SK-N-SH (cell line): ENCODE data around the gene LIMK2. TPM values are rescaled to one million over a fixed set of nuclear protein-coding genes. Genes with fewer than 3 reads are reported as not detected.

ENCODE experiments used
- CTCF ChIA-PET: fragments of 300-600, 350-600 bp; formaldehyde crosslinking; extraction: SDS; loops from one replicate; lab custom pipeline; 2021; lab: Yijun Ruan, JAX
- POLR2A ChIA-PET: fragments of 350-600 bp; sonication (Branson Sonifier 250); formaldehyde crosslinking; extraction: SDS; loops from one replicate; lab custom pipeline; 2020; ENCODE audit warnings: antibody characterized with exemption, inconsistent platforms; lab: Yijun Ruan, JAX
- DNase-seq: peaks from one replicate; pipeline ENCODE4 v3.0.0; 2012
- H2AFZ ChIP-seq: fragments of 200-600 bp; sonication (generic); 2 replicates; pipeline ENCODE4 v1.8.1; 2016; ENCODE audit warnings: antibody characterized with exemption, mild to moderate bottlenecking, low read depth
- H3F3A ChIP-seq: fragments of 200-600 bp; sonication (generic); replicated peaks from 2 replicates; pipeline ENCODE3; 2016; ENCODE audit warnings: antibody characterized with exemption, mild to moderate bottlenecking; ENCODE audit not compliant: insufficient read depth
- H3K27ac ChIP-seq, 2 experiments: fragments of 200-500 bp in 1 of 2; fragments of 200-600 bp in 1 of 2; sonication (Bioruptor generic) in 1 of 2; sonication (generic), shearing (Covaris generic) in 1 of 2; 2 replicates each; pipeline versions ENCODE4 v1.5.1 to v1.6.1; 2014 to 2016; ENCODE audit warnings: low read depth in 2 of 2, inconsistent platforms in 1 of 2, low read length in 1 of 2, mild to moderate bottlenecking in 1 of 2, mixed read lengths in 1 of 2
- H3K27me3 ChIP-seq: fragments of 200-600 bp; sonication (generic), shearing (Covaris generic); 2 replicates; pipeline ENCODE4 v1.6.1; 2016; ENCODE audit warnings: mixed run types; ENCODE audit not compliant: insufficient read depth
- H3K36me3 ChIP-seq, 2 experiments: fragments of 200-500 bp in 1 of 2; fragments of 200-600 bp in 1 of 2; sonication (Bioruptor generic) in 1 of 2; sonication (generic) in 1 of 2; replicated peaks in 1 of 2; 2 replicates each; pipeline versions ENCODE3 to v1.5.1; 2014 to 2016; ENCODE audit warnings: low read length in 1 of 2, mild to moderate bottlenecking in 1 of 2; ENCODE audit not compliant: insufficient read depth in 2 of 2, control insufficient read depth in 1 of 2
- H3K4me1 ChIP-seq, 2 experiments: fragments of 200-500 bp in 1 of 2; fragments of 200-600 bp in 1 of 2; sonication (Bioruptor generic) in 1 of 2; sonication (generic), shearing (Covaris generic) in 1 of 2; 2 replicates each; pipeline versions ENCODE4 v1.5.1 to v1.6.1; 2014 to 2016; ENCODE audit warnings: low read depth in 1 of 2, low read length in 1 of 2, mixed run types in 1 of 2; ENCODE audit not compliant: insufficient read depth in 2 of 2, control insufficient read depth in 1 of 2
- H3K4me2 ChIP-seq: fragments of 200-600 bp; sonication (generic), shearing (Covaris generic); 2 replicates; pipeline ENCODE4 v1.6.1; 2017; ENCODE audit warnings: mixed run types
- H3K4me3 ChIP-seq, 2 experiments: fragments of 200-500 bp in 1 of 2; fragments of 200-600 bp in 1 of 2; sonication (Bioruptor generic) in 1 of 2; sonication (generic), shearing (Covaris generic) in 1 of 2; 2 replicates each; pipeline versions ENCODE4 v1.5.1 to v1.8.1; 2014 to 2016; ENCODE audit warnings: low read depth in 2 of 2, inconsistent platforms in 1 of 2, low read length in 1 of 2, mild to moderate bottlenecking in 1 of 2, mixed read lengths in 1 of 2, moderate library complexity in 1 of 2
- H3K79me2 ChIP-seq: fragments of 200-600 bp; sonication (generic); 2 replicates; pipeline ENCODE4 v1.8.1; 2017; ENCODE audit warnings: mild to moderate bottlenecking; ENCODE audit not compliant: insufficient read depth
- H3K9ac ChIP-seq: fragments of 200-600 bp; sonication (generic); 2 replicates; pipeline ENCODE4 v1.6.1; 2017; ENCODE audit warnings: mixed run types
- H3K9me2 ChIP-seq: fragments of 200-600 bp; sonication (generic); 2 replicates; pipeline ENCODE4 v1.6.1; 2017; ENCODE audit warnings: mixed run types
- H3K9me3 ChIP-seq: fragments of 200-600 bp; sonication (generic); 2 replicates; pipeline ENCODE4 v1.6.1; 2017; ENCODE audit warnings: mixed run types, mild to moderate bottlenecking, moderate library complexity
- H4K20me1 ChIP-seq: fragments of 200-600 bp; sonication (generic); 2 replicates; pipeline ENCODE4 v1.6.1; 2017; ENCODE audit warnings: mild to moderate bottlenecking, mixed run types; ENCODE audit not compliant: insufficient read depth
- CTCF ChIP-seq: fragments of 200-600 bp; sonication (generic); IDR thresholded peaks from 2 replicates; pipeline ENCODE4 v1.6.1; 2017; ENCODE audit warnings: antibody characterized with exemption, mild to moderate bottlenecking, moderate library complexity
- ELF1 ChIP-seq: IDR thresholded peaks from 2 replicates; pipeline ENCODE4 v1.4.0; 2012
- EP300 ChIP-seq, 2 experiments: IDR thresholded peaks; 2 replicates each; pipeline versions ENCODE4 v1.4.0 to v1.6.1; 2012; ENCODE audit warnings: borderline replicate concordance in 1 of 2, low read depth in 1 of 2, low read length in 1 of 2
- EZH2phosphoT487 ChIP-seq: fragments of 200-600 bp; sonication (generic); IDR thresholded peaks from 2 replicates; pipeline ENCODE4 v1.6.1; 2017; ENCODE audit warnings: low read depth, mixed run types, mild to moderate bottlenecking, antibody characterized with exemption, moderate library complexity, borderline replicate concordance
- GABPA ChIP-seq: IDR thresholded peaks from 2 replicates; pipeline ENCODE4 v1.4.0; 2012; ENCODE audit warnings: low read depth, mild to moderate bottlenecking
- GATA2 ChIP-seq: sonication (generic); formaldehyde crosslinking; IDR thresholded peaks from 2 replicates; pipeline ENCODE4 v1.5.0; 2020; ENCODE audit warnings: mild to moderate bottlenecking, missing genetic modification reagents
- IRF3 ChIP-seq: fragments of 150-350 bp; IDR thresholded peaks from 2 replicates; pipeline ENCODE4 v1.6.1; 2016; ENCODE audit warnings: mild to moderate bottlenecking, low read depth, low read length
- NFIC ChIP-seq: IDR thresholded peaks from 2 replicates; pipeline ENCODE4 v1.4.0; 2012; ENCODE audit warnings: borderline replicate concordance
- NRF1 ChIP-seq: IDR thresholded peaks from 2 replicates; pipeline ENCODE4 v1.6.1; 2012; ENCODE audit warnings: low read depth, mild to moderate bottlenecking, low read length
- PBX3 ChIP-seq: IDR thresholded peaks from 2 replicates; pipeline ENCODE4; 2012
- REST ChIP-seq: IDR thresholded peaks from 2 replicates; pipeline ENCODE4 v1.6.1; 2012; ENCODE audit warnings: mild to moderate bottlenecking, low read depth, low read length, moderate library complexity
- SIN3A ChIP-seq: IDR thresholded peaks from 2 replicates; pipeline ENCODE4 v1.6.1; 2012; ENCODE audit warnings: low read depth, mild to moderate bottlenecking, low read length, moderate library complexity, borderline replicate concordance
- TAF1 ChIP-seq: IDR thresholded peaks from 2 replicates; pipeline ENCODE4 v1.6.1; 2012; ENCODE audit warnings: low read depth, mild to moderate bottlenecking, low read length, moderate library complexity, borderline replicate concordance
- TCF12 ChIP-seq: IDR thresholded peaks from 2 replicates; pipeline ENCODE4 v1.4.0; 2012
- TEAD4 ChIP-seq: IDR thresholded peaks from 2 replicates; pipeline ENCODE4 v1.4.0; 2012; ENCODE audit warnings: mild to moderate bottlenecking, borderline replicate concordance; ENCODE audit not compliant: insufficient read depth
- USF1 ChIP-seq: IDR thresholded peaks from 2 replicates; pipeline ENCODE4 v1.4.0; 2012; ENCODE audit warnings: low read depth, borderline replicate concordance
- USF2 ChIP-seq: fragments of 150-350 bp; IDR thresholded peaks from 2 replicates; pipeline ENCODE4 v1.6.1; 2017; ENCODE audit warnings: antibody characterized with exemption, low read length, low read depth, borderline replicate concordance
- ZBTB33 ChIP-seq: IDR thresholded peaks from 2 replicates; pipeline ENCODE4 v1.4.0; 2012; ENCODE audit warnings: low read depth, borderline replicate concordance
- WGBS: methylation state at CpG from one replicate; pipeline ENCODE4 v1.1.6; 2017; ENCODE audit warnings: low lambda C conversion rate; 5-methylcytosine and 5-hydroxymethylcytosine counted together
- polyA plus RNA-seq, 3 experiments: library from polyadenylated mRNA; depleted of rRNA; stranded (reverse); fragments of >200 nt; gene quantifications; 2 replicates each; pipeline ENCODE4 v1.2.3, GENCODE V29; 2012

Gene LIMK2
- polyA plus RNA-seq, 1 of the 3 experiments (the other 2 are of a cell fraction), result 9.8 TPM

GRCh38 chr22:31185056-31185455, 27.0 kb upstream of the LIMK2 start:
- Histone ChIP-seq H3K9me3 (no peaks in the 10 kb centered on the region), H2AFZ (no peak overlapping the region), H3K79me2 (peaks cover 55% of the 10 kb centered on the region), H3K27me3 (no peaks in the 10 kb centered on the region), H3K4me2 (no peak overlapping the region), H3K9me2 (no peaks in the 10 kb centered on the region), H3F3A (peaks cover 3% of the 10 kb centered on the region), H3K9ac (no peak overlapping the region), H3K36me3 (peaks cover 9 to 13% of the 10 kb centered on the region in 2 experiments), H3K4me1 (no peaks in the 10 kb centered on the region), H3K4me3 (no peak overlapping the region), H3K27ac (no peak overlapping the region), H4K20me1 (no peaks in the 10 kb centered on the region)
- WGBS, result 98% methylated on average over 5 of the region's 5 CpGs
- CTCF ChIA-PET, result interaction anchor here (1.3 kb wide), 1 partner anchor 77 kb away, joined by 3 read pairs; the partner anchor contains the start of gene SELENOM
- POLR2A ChIA-PET, result no interaction called here
- TF ChIP-seq CTCF (no peak), ELF1 (no peak), TAF1 (no peak), TEAD4 (no peak), EP300 (IDR thresholded peaks at IDR 0.05; ENCODE audit: borderline replicate concordance in 1 of 2, low read depth in 1 of 2, low read length in 1 of 2) (no peak), GABPA (no peak), USF1 (no peak), IRF3 (no peak), TCF12 (no peak), NFIC (no peak), REST (no peak), USF2 (no peak), GATA2 (CRISPR knock-in tag) (no peak), NRF1 (no peak), EZH2phosphoT487 (no peak), ZBTB33 (no peak), PBX3 (no peak), SIN3A (no peak)
- DNase-seq, result no peak
